Epithelial cell of proximal tubule (primary cell): ENCODE data around the gene LOXL3. TPM values are rescaled to one million over a fixed set of nuclear protein-coding genes. Genes with fewer than 3 reads are reported as not detected.

Experiments
- DNase-seq: peaks from one replicate; pipeline ENCODE4 v3.0.0-alpha.2; 2011; ENCODE audit warnings: low read depth
- H3K4me3 ChIP-seq: 2 replicates; pipeline ENCODE4 v1.5.1; 2011; ENCODE audit warnings: low read depth, mild to moderate bottlenecking, low read length
- CTCF ChIP-seq: conservative IDR thresholded peaks from 2 replicates; pipeline ENCODE4 v1.5.1; 2012; ENCODE audit warnings: low read depth, mild to moderate bottlenecking, low read length
- total RNA-seq: library from RNA; depleted of rRNA; stranded (reverse); fragments of >200 nt; gene quantifications from 2 replicates; pipeline ENCODE4 v1.2.3, GENCODE V29; 2015

Gene LOXL3
- total RNA-seq, 1 donor from 2014 or later: 5.9 TPM

GRCh38 chr2:74500578-74500946, 53.2 kb downstream of the LOXL3 start:
- no peak overlapping the region for H3K4me3 ChIP-seq
- no peak for TF ChIP-seq CTCF
- DNase-seq: no peak

GRCh38 chr2:74499940-74500577, 53.7 kb downstream of the LOXL3 start:
- TF ChIP-seq CTCF: no peak
- no peak for DNase-seq
- H3K4me3 ChIP-seq: peak overlapping the region; percentile 47

GRCh38 chr2:74499267-74499939, 54.3 kb downstream of the LOXL3 start, which contains the start of gene LBX2:
LBX2 (minus strand) TSS chr2:74499603; CDS start chr2:74499537, 66 bp downstream.
- H3K4me3 ChIP-seq: peak within 1 kb of the TSS; percentile 47
- no peak for TF ChIP-seq CTCF
- DNase-seq: no peak

GRCh38 chr2:74498500-74499266, 55.1 kb downstream of the LOXL3 start:
- TF ChIP-seq CTCF: no peak
- no peak for DNase-seq
- H3K4me3 ChIP-seq: peak overlapping the region; percentile 47

GRCh38 chr2:74497777-74498499, 55.8 kb downstream of the LOXL3 start:
- TF ChIP-seq CTCF: no peak
- H3K4me3 ChIP-seq: peak overlapping the region; percentile 47
- DNase-seq: no peak

- no peak for DNase-seq
- TF ChIP-seq CTCF: no peak
- H3K4me3 ChIP-seq: no peak overlapping the region
These were observed 56.6 kb downstream of the LOXL3 start for GRCh38 chr2:74496997-74497776.
